ENCODE measurements around the gene PTHLH. TPM values are rescaled to one million over a fixed set of nuclear protein-coding genes. Genes with fewer than 3 reads are reported as not detected.

Gene PTHLH
- total RNA-seq, 1 experiment from 2014 or later = 0.35 TPM

DNA sequence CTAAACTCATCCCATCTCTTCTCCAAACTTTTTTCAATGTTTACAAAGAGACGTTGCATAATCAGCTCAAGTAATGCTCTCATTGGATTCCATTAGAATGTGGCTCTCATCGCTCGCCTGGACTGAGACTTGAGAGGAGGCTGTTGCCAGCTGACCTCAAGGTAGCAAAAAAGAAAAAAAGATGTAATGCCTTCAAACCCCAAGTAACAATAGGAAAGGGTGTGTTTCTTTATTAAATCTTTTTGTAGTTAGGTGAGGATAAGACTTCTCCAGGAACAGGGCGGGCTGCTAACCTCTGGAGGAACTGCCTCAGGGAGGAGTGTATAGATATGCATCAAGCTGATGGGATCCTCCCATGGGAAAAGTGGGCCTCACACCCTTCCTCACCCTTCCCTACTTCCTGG lies 956 bp upstream of the PTHLH start:
- Histone ChIP-seq H4K20me1 (ENCODE audit: control insufficient read depth, insufficient read depth, insufficient read length) (no peaks in the 10 kb centered on the region), H3K18ac (ENCODE audit: insufficient read length, low read depth, low read length) (no peak overlapping the region), H3K23ac (ENCODE audit: insufficient read length, low read depth, low read length) (no peak overlapping the region), H3K23me2 (ENCODE audit: insufficient read length, low read depth, low read length, poor library complexity, severe bottlenecking) (peaks cover 39% of the 10 kb centered on the region), H3K4me2 (ENCODE audit: insufficient read depth, insufficient read length, low read length) (no peak overlapping the region), H3K9ac (ENCODE audit: extremely low read depth, insufficient read length, low read length) (no peak overlapping the region), H2BK20ac (ENCODE audit: low read depth, low read length, poor library complexity, severe bottlenecking) (no peak overlapping the region), H3K27me3 (ENCODE audit: insufficient read depth, low read length) (peaks cover 68% of the 10 kb centered on the region), H3K79me1 (ENCODE audit: insufficient read depth, low read depth, low read length, poor library complexity, severe bottlenecking) (no peaks in the 10 kb centered on the region), H3K4me1 (ENCODE audit: insufficient read depth, low read length) (peaks cover 2% of the 10 kb centered on the region), H2BK12ac (ENCODE audit: insufficient read length, low read depth, low read length) (no peak overlapping the region), H3K79me2 (ENCODE audit: insufficient read depth, low read length) (no peaks in the 10 kb centered on the region), H3K27ac (ENCODE audit: insufficient read length, low read depth, low read length) (no peak overlapping the region), H2AK5ac (ENCODE audit: insufficient read length, low read length) (no peak overlapping the region), H3K9me3 (ENCODE audit: control insufficient read depth, low read depth, low read length) (no peaks in the 10 kb centered on the region), H4K5ac (ENCODE audit: insufficient read length, low read depth, low read length) (no peak overlapping the region), H2BK5ac (ENCODE audit: insufficient read length, low read length) (no peak overlapping the region), H3T11ph (ENCODE audit: low read length) (no peak overlapping the region), H4K8ac (replicated peaks; ENCODE audit: insufficient read length, low read depth, low read length) (no peak overlapping the region), H2AFZ (ENCODE audit: low read length) (no peak overlapping the region), H2BK120ac (ENCODE audit: low read depth, low read length, poor library complexity, severe bottlenecking) (no peak overlapping the region), H4K91ac (ENCODE audit: insufficient read length, low read depth, low read length) (no peak overlapping the region), H3K56ac (ENCODE audit: insufficient read length, low read depth, low read length) (no peak overlapping the region), H2BK15ac (ENCODE audit: low read depth, low read length) (no peak overlapping the region; the same call in 1 of the 2 replicates), H3K4ac (ENCODE audit: low read depth, low read length) (no peak overlapping the region), H3K14ac (ENCODE audit: insufficient read depth, low read length) (no peak overlapping the region)
- Mint-ChIP-seq H3K9me3 (peaks cover 0 to 3% of the 10 kb centered on the region in 2 experiments; a peak in 2 of 5 replicates), H3K4me1 (peaks cover 55 to 68% of the 10 kb centered on the region in 2 experiments), H3K4me3 (peak overlapping the region in 1 of 2 experiments; percentile 84; a peak in 2 of 5 replicates), H3K27ac (no peak overlapping the region), H3K36me3 (ENCODE audit: insufficient read depth in 1 of 3, low read depth in 3 of 3) (no peaks in the 10 kb centered on the region; a peak in 2 of 7 replicates), H3K27me3 (ENCODE audit: low read depth) (peaks cover 97% of the 10 kb centered on the region)
- DNase-seq = no peak
- WGBS (ENCODE audit: extremely low coverage, insufficient read length, low lambda C conversion rate) = no CpG with 5 or more reads among the region's 4 CpGs
- TF ChIP-seq, protein P1, sequence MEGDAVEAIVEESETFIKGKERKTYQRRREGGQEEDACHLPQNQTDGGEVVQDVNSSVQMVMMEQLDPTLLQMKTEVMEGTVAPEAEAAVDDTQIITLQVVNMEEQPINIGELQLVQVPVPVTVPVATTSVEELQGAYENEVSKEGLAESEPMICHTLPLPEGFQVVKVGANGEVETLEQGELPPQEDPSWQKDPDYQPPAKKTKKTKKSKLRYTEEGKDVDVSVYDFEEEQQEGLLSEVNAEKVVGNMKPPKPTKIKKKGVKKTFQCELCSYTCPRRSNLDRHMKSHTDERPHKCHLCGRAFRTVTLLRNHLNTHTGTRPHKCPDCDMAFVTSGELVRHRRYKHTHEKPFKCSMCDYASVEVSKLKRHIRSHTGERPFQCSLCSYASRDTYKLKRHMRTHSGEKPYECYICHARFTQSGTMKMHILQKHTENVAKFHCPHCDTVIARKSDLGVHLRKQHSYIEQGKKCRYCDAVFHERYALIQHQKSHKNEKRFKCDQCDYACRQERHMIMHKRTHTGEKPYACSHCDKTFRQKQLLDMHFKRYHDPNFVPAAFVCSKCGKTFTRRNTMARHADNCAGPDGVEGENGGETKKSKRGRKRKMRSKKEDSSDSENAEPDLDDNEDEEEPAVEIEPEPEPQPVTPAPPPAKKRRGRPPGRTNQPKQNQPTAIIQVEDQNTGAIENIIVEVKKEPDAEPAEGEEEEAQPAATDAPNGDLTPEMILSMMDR (conservative IDR thresholded peaks at IDR 0.05) = no peak

All from H9 (cell line).